Measurements from ENCODE around the gene FARP2.
"Not testable (repeated sequence)": the region's sequence is repeated elsewhere in the genome, so short reads cannot be mapped to it uniquely, and the experiment has no call there.

FARP2 gene

DNA sequence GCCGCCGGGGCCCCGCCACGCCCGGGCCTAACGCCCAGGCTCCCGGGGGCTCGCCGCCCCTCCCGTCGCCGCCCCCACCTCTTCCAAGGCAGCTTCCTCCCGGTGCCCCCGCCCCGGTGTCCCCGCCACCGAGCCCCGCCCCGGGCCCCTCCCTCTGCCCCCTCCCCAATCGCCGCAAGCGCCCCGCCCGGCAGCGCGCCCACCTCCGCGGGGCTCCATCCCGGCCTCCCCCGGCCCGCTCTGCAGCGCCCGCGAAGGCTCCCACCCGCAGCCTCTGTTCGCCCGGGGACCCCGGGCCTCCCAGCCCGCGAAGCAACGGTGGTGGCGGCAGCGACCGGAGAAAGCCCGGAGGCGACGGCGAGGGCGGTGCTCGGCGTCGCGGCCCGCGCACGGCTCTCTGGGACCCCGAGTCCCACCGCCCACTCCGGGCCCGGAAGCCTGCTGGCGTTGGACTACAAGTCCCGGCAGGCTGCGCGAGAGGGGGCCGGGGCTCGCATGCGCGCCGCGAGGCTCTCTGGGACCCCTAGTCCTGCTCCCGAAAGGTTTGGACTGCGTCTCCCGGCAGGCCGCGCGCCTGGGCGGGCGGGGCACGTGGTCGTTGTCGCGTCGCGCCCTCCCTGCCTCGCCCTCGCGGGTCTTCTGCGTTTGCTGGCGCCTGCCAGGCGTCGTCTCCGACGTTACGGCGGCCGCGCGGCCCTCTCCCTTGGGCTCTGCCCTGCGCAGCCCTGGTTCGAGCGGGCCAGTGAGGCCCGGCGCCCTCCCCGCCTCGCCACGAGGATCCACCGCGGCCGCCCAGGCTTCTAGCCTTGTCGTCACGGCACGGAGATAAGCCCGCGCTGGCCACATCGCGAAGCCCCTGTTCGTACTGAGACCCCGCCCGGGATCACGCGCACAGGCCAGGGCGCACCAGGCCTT is 152.4 kb downstream of the FARP2 start, which contains the start of gene STK25:
STK25 (minus strand) TSS at position 345 of the 915 bp plus-strand sequence. CDS start 549 bp downstream, outside the sequence.
- H3K27ac Mint-ChIP-seq: peak within 1 kb of the TSS; percentile 67
- H3K4me3 Mint-ChIP-seq: peak within 1 kb of the TSS; percentile 87
- no peaks in the 10 kb centered on the region for H3K27me3 Mint-ChIP-seq
- no peaks in the 10 kb centered on the region for H3K9me3 Mint-ChIP-seq (ENCODE audit: low read depth)
- H3K4me1 Mint-ChIP-seq (ENCODE audit: low read depth): peaks cover 18% of the 10 kb centered on the region
- H3K36me3 Mint-ChIP-seq: no peaks in the 10 kb centered on the region

- H3K4me3 Mint-ChIP-seq: peak overlapping the region; percentile 86
- peak overlapping the region; percentile 67 for H3K27ac Mint-ChIP-seq
- H3K27me3 Mint-ChIP-seq: no peaks in the 10 kb centered on the region
- H3K9me3 Mint-ChIP-seq (ENCODE audit: low read depth): no peaks in the 10 kb centered on the region
- peaks cover 18% of the 10 kb centered on the region for H3K4me1 Mint-ChIP-seq (ENCODE audit: low read depth)
- no peaks in the 10 kb centered on the region for H3K36me3 Mint-ChIP-seq
These were observed 153.2 kb downstream of the FARP2 start for GRCh38 chr2:241509155-241509784.

GRCh38 chr2:241511091-241511741 is 155.1 kb downstream of the FARP2 start:
- peak overlapping the region; percentile 32 for H3K4me3 Mint-ChIP-seq
- no peaks in the 10 kb centered on the region for H3K9me3 Mint-ChIP-seq (ENCODE audit: low read depth)
- no peaks in the 10 kb centered on the region for H3K27me3 Mint-ChIP-seq
- H3K36me3 Mint-ChIP-seq: no peaks in the 10 kb centered on the region
- peaks cover 26% of the 10 kb centered on the region for H3K4me1 Mint-ChIP-seq (ENCODE audit: low read depth)
- no peak overlapping the region for H3K27ac Mint-ChIP-seq

DNA sequence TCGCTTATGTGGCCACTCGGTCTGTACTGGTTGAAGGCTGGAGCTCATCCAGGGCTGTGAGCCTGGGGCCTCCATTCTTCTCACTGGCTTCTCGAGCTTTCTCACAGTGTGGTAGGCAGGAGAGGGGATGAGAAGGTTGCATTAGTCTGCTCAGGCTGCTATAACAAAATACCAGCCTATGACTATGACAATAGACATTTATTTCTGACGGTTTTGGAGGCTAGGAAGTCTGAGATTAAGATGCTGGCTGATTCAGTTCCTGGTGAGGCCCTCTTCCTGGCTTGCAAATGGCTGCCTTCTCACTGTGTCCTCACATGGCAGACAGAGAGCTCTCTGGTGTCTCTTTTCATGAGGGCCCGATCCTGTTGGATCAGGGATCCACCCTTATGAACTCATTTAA is 158.5 kb downstream of the FARP2 start:
- Mint-ChIP-seq H3K27me3 (no peaks in the 10 kb centered on the region), H3K4me3 (no peak overlapping the region), H3K4me1 (ENCODE audit: low read depth) (peaks cover 16% of the 10 kb centered on the region), H3K36me3 (no peaks in the 10 kb centered on the region), H3K27ac (no peak overlapping the region), H3K9me3 (ENCODE audit: low read depth) (no peaks in the 10 kb centered on the region)

DNA sequence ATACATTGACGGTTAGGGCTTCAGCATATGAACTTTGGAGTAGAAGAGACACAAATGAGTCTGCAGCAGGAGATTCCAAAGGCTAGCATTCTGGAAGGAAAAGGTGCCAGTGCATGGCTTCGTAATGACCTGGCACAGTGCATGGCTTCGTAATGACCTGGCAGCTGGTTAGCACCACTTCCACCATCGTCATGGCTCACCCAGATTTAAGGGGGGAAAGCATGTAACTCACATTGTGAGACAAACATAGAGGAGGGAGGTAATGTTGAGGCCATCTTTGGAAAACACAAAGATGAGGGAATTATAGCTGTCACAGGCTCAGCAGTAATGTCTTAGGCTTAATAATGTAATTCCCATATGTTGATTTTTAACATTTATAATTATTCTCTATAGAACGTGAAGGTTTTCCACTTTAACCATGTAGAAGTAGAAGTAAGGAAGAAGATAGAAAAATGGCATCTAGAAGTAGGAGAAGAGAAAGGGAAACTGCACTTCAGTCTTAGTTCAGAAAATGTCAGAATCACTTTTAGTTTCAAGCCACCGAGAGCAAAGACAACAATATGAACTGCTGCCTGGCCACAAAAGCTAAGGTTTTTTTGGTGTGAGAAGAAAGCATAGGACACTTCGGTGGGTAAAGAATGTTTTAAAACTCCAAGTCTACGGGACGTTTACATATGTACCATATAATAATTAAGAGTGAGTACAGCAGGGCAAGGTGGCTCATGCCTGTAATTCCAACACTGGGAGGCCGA is 159.1 kb downstream of the FARP2 start:
- Mint-ChIP-seq H3K9me3 (ENCODE audit: low read depth) (no peaks in the 10 kb centered on the region), H3K4me3 (no peak overlapping the region), H3K4me1 (ENCODE audit: low read depth) (peaks cover 12% of the 10 kb centered on the region), H3K36me3 (no peaks in the 10 kb centered on the region), H3K27me3 (no peaks in the 10 kb centered on the region), H3K27ac (peak overlapping the region; percentile 69)

- no peak overlapping the region for H3K4me3 Mint-ChIP-seq
These were observed 160.5 kb downstream of the FARP2 start for GRCh38 chr2:241516520-241516965.

GRCh38 chr2:241517297-241517696 is 161.2 kb downstream of the FARP2 start:
- Mint-ChIP-seq H3K27ac (no peak overlapping the region), H3K4me1 (ENCODE audit: low read depth) (peaks cover 13% of the 10 kb centered on the region), H3K9me3 (ENCODE audit: low read depth) (no peaks in the 10 kb centered on the region), H3K4me3 (no peak overlapping the region), H3K36me3 (no peaks in the 10 kb centered on the region), H3K27me3 (peaks cover 5% of the 10 kb centered on the region)

More at GRCh38 chr2:241516520-241516965, 160.5 kb downstream of the FARP2 start:
- Mint-ChIP-seq H3K27ac (no peak overlapping the region), H3K9me3 (ENCODE audit: low read depth) (no peaks in the 10 kb centered on the region), H3K4me1 (ENCODE audit: low read depth) (peaks cover 13% of the 10 kb centered on the region), H3K27me3 (peaks cover 5% of the 10 kb centered on the region), H3K36me3 (no peaks in the 10 kb centered on the region)

- Mint-ChIP-seq H3K27me3 (peaks cover 7% of the 10 kb centered on the region), H3K4me3 (no peak overlapping the region), H3K9me3 (ENCODE audit: low read depth) (no peaks in the 10 kb centered on the region), H3K4me1 (ENCODE audit: low read depth) (peaks cover 13% of the 10 kb centered on the region), H3K36me3 (no peaks in the 10 kb centered on the region), H3K27ac (no peak overlapping the region)
These were observed 163.6 kb downstream of the FARP2 start for GRCh38 chr2:241519669-241520068.

DNA sequence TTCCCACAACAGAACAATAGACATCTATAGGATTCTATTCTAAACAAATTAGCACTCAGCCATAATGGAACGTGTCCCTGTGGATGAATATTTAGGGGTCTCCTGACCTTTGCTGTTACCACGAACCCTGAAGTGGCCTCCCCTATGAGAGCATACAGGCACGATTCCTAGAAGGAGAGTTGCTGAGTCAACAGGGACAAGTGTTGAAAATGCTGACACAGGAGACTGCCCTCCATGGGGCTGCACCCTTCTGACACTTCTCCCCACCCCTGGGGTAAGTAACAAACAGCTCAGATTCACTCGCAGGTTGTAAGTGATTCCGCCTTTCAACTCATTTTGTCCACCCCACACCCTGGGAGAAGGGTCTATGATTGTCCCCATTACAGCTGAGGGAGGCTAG is 166.4 kb downstream of the FARP2 start:
- no peaks in the 10 kb centered on the region for H3K9me3 Mint-ChIP-seq (ENCODE audit: low read depth)
- H3K36me3 Mint-ChIP-seq: no peaks in the 10 kb centered on the region
- no peak overlapping the region for H3K27ac Mint-ChIP-seq
- H3K4me3 Mint-ChIP-seq: no peak overlapping the region
- peaks cover 2% of the 10 kb centered on the region for H3K4me1 Mint-ChIP-seq (ENCODE audit: low read depth)
- H3K27me3 Mint-ChIP-seq: peaks cover 7% of the 10 kb centered on the region

- H3K4me3 Mint-ChIP-seq; H3K4me1 Mint-ChIP-seq (ENCODE audit: low read depth); H3K9me3 Mint-ChIP-seq (ENCODE audit: low read depth); H3K27ac Mint-ChIP-seq; H3K27me3 Mint-ChIP-seq; H3K36me3 Mint-ChIP-seq: not testable (repeated sequence)
These were observed 170.0 kb downstream of the FARP2 start for GRCh38 chr2:241525818-241526780.

GRCh38 chr2:241530571-241530970 is 174.5 kb downstream of the FARP2 start:
- H3K27me3 Mint-ChIP-seq: no peaks in the 10 kb centered on the region
- no peak overlapping the region for H3K27ac Mint-ChIP-seq
- no peaks in the 10 kb centered on the region for H3K4me1 Mint-ChIP-seq (ENCODE audit: low read depth)
- no peaks in the 10 kb centered on the region for H3K36me3 Mint-ChIP-seq
- no peak overlapping the region for H3K4me3 Mint-ChIP-seq
- no peaks in the 10 kb centered on the region for H3K9me3 Mint-ChIP-seq (ENCODE audit: low read depth)

DNA sequence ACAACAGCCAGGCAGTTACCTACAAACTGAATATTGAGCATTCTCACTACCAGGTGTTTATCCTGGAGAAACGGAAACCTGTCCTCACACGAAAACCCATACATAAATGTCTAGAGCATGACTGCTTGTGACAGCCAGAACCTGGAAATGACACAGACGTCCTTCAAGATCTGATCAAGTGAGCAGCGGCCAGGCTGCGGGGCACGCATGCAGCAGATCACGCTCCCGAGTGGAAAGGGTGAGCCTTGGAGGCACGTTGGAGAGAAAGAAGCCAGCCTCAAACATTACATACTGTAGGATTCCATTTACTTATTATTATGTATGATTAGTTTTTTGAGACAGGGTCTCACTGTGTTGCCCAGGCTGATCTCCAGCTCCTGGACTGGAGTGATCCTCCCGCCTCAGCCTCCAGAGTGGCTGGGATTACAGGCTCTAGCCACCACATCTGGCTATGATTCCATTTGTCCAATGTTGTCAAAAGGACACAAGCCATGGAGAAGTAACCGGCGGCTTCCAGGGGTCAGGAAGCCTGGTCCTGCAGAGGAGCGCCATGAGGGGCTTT is 175.2 kb downstream of the FARP2 start:
- Mint-ChIP-seq H3K4me3 (no peak overlapping the region), H3K27ac (no peak overlapping the region), H3K36me3 (no peaks in the 10 kb centered on the region), H3K4me1 (ENCODE audit: low read depth) (no peaks in the 10 kb centered on the region), H3K27me3 (no peaks in the 10 kb centered on the region), H3K9me3 (ENCODE audit: low read depth) (no peaks in the 10 kb centered on the region)

DNA sequence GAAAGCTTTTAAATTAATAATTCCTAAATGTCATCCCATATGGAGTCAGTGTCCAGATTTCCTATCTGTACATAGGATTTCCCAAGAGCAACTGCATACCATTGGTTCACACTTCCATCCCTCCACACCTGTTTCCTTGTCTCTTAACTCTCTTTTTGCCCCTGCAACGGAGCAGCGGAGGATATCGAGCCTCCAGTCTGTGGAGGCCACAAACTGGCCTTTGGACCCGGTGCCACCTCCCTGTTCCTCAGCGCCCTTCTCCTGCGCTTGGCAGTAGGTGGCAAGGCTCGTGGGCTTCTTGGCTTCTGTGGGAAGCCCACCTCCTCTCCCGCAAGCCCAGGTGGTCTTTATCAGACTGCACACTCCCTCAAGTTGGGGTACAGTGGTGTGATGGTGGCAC is 176.1 kb downstream of the FARP2 start:
- H3K36me3 Mint-ChIP-seq: no peaks in the 10 kb centered on the region

More for the DNA sequence above, 176.1 kb downstream of the FARP2 start:
- H3K9me3 Mint-ChIP-seq (ENCODE audit: low read depth): no peaks in the 10 kb centered on the region
- H3K4me1 Mint-ChIP-seq (ENCODE audit: low read depth): no peaks in the 10 kb centered on the region
- H3K4me3 Mint-ChIP-seq: no peak overlapping the region
- H3K27me3 Mint-ChIP-seq: peaks cover 1% of the 10 kb centered on the region
- H3K27ac Mint-ChIP-seq: no peak overlapping the region

All from activated naive CD8-positive, alpha-beta T cell (primary cell).